Natural killer cell (primary cell): ENCODE measurements around the gene SIAH1. TPM values are rescaled to one million over a fixed set of nuclear protein-coding genes. Genes with fewer than 3 reads are reported as not detected.

Experiments used
- ATAC-seq, 3 donors: fragments of 150-1000 bp in 2 of 3; fragments of 200-7000 bp in 1 of 3; cut with Tn5 transposase; 1 replicate in 1 of 3; 2 replicates in 2 of 3; pipeline ENCODE4 v1.10.0; 2021; ENCODE audit warnings: mild to moderate bottlenecking in 2 of 3, moderate library complexity in 2 of 3
- DNase-seq, 2 donors: peaks; one replicate each; pipeline versions ENCODE4 v3.0.0 to v3.0.0-alpha.2; 2013 to 2021; ENCODE audit warnings: mixed read lengths in 1 of 2
- H3K27ac ChIP-seq: one replicate; pipeline ENCODE4 v1.5.1; 2013; ENCODE audit warnings: mild to moderate bottlenecking, low read length
- H3K27me3 ChIP-seq: one replicate; pipeline ENCODE4 v1.6.1; 2013; ENCODE audit warnings: low read length; ENCODE audit not compliant: control insufficient read depth, insufficient read depth
- H3K36me3 ChIP-seq: one replicate; pipeline ENCODE4 v1.6.1; 2013; ENCODE audit warnings: low read length; ENCODE audit not compliant: control insufficient read depth, insufficient read depth
- H3K4me1 ChIP-seq: one replicate; pipeline ENCODE4 v1.6.1; 2013; ENCODE audit warnings: low read length; ENCODE audit not compliant: control insufficient read depth, insufficient read depth
- H3K4me3 ChIP-seq: one replicate; pipeline ENCODE4 v1.5.1; 2013; ENCODE audit warnings: low read length
- H3K9me3 ChIP-seq: one replicate; pipeline ENCODE4 v1.6.1; 2013; ENCODE audit warnings: low read length; ENCODE audit not compliant: control insufficient read depth, insufficient read depth
- H3K27ac Mint-ChIP-seq, 2 donors: one replicate each; pipeline ENCODE4 v1.8.0; 2022; ENCODE audit warnings: mild to moderate bottlenecking in 2 of 2, mixed read lengths in 2 of 2, moderate library complexity in 1 of 2
- H3K27me3 Mint-ChIP-seq, 2 donors: one replicate each; pipeline ENCODE4 v1.8.0; 2022; ENCODE audit warnings: low read depth in 2 of 2, mixed read lengths in 2 of 2
- H3K36me3 Mint-ChIP-seq: one replicate; pipeline ENCODE4 v1.8.0; 2022; ENCODE audit warnings: mixed read lengths
- H3K4me1 Mint-ChIP-seq, 2 donors: one replicate each; pipeline ENCODE4 v1.8.0; 2022; ENCODE audit warnings: mixed read lengths in 2 of 2
- H3K4me3 Mint-ChIP-seq: one replicate; pipeline ENCODE4 v1.8.0; 2022; ENCODE audit warnings: mild to moderate bottlenecking, moderate library complexity, mixed read lengths
- H3K9me3 Mint-ChIP-seq, 2 donors: one replicate each; pipeline ENCODE4 v1.8.0; 2022; ENCODE audit warnings: mixed read lengths in 2 of 2
- WGBS: methylation state at CpG from one replicate; pipeline ENCODE4 v1.1.7; 2013; ENCODE audit warnings: missing lambda C conversion rate; ENCODE audit not compliant: insufficient coverage; 5-methylcytosine and 5-hydroxymethylcytosine counted together
- intact Hi-C: fragments of 100-400 bp; cut with micrococcal nuclease; formaldehyde crosslinking; loops from one replicate; pipeline ENCODE4 v1.14.2; 2022
- total RNA-seq, 4 donors: library from RNA; stranded (reverse); fragments of 120-200 nt in 1 of 4; gene quantifications; one replicate each; pipeline versions ENCODE4 v1.2.3 to v1.2.4, GENCODE V29; 2013 to 2022
- TF ChIP-seq, protein P1 (sequence below): fragments of 200-600 bp; IDR thresholded peaks from one replicate; pipeline ENCODE4 v1.8.0; 2022; ENCODE audit warnings: antibody characterized with exemption

The SIAH1 gene
- total RNA-seq, 3 donors from 2014 or later (not counting 1 experiment from before 2014, with no cell fraction given): 52.9 to 57.7 (median 55.5) TPM

GRCh38 chr16:48361540-48362144, 23.6 kb downstream of the SIAH1 start:
- Histone ChIP-seq H3K27me3 (no peaks in the 10 kb centered on the region), H3K27ac (no peak overlapping the region), H3K4me3 (no peak overlapping the region), H3K36me3 (no peaks in the 10 kb centered on the region), H3K9me3 (no peaks in the 10 kb centered on the region), H3K4me1 (peaks cover 9% of the 10 kb centered on the region)
- TF ChIP-seq, protein P1, sequence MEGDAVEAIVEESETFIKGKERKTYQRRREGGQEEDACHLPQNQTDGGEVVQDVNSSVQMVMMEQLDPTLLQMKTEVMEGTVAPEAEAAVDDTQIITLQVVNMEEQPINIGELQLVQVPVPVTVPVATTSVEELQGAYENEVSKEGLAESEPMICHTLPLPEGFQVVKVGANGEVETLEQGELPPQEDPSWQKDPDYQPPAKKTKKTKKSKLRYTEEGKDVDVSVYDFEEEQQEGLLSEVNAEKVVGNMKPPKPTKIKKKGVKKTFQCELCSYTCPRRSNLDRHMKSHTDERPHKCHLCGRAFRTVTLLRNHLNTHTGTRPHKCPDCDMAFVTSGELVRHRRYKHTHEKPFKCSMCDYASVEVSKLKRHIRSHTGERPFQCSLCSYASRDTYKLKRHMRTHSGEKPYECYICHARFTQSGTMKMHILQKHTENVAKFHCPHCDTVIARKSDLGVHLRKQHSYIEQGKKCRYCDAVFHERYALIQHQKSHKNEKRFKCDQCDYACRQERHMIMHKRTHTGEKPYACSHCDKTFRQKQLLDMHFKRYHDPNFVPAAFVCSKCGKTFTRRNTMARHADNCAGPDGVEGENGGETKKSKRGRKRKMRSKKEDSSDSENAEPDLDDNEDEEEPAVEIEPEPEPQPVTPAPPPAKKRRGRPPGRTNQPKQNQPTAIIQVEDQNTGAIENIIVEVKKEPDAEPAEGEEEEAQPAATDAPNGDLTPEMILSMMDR: no peak
- H3K4me3 Mint-ChIP-seq: no peak overlapping the region
- H3K4me1 Mint-ChIP-seq: peaks cover 15 to 20% of the 10 kb centered on the region in 2 donors
- ATAC-seq (no peak), DNase-seq (no peak)
- no peaks in the 10 kb centered on the region for H3K27me3 Mint-ChIP-seq
- intact Hi-C loops: no loop called here
- H3K27ac Mint-ChIP-seq: no peak overlapping the region
- 97% methylated on average over 12 of the region's 12 CpGs for WGBS
- no peaks in the 10 kb centered on the region for H3K9me3 Mint-ChIP-seq
- no peaks in the 10 kb centered on the region for H3K36me3 Mint-ChIP-seq

DNA sequence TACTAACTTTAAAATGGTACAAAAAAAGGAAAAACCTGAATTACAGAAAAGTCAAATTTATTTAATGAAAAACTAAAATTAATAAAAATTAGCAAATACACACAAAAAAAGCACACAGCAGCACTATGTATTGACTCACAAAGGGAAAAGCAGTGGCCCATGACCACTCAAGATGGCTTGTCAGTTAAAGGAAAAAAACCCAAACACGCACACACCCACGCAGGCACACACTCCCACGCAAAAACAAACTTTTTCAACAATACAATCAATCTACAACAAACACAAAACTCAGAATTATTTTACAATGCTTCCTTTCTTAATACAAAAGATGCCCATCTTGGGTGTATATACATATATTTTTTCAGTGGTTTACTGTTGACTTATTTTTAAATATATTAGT, 24.2 kb downstream of the SIAH1 start:
- H3K27me3 Mint-ChIP-seq: no peaks in the 10 kb centered on the region
- Histone ChIP-seq H3K36me3 (no peaks in the 10 kb centered on the region), H3K9me3 (no peaks in the 10 kb centered on the region), H3K27ac (no peak overlapping the region), H3K4me1 (peaks cover 6% of the 10 kb centered on the region), H3K27me3 (no peaks in the 10 kb centered on the region), H3K4me3 (no peak overlapping the region)
- H3K4me3 Mint-ChIP-seq: no peak overlapping the region
- H3K4me1 Mint-ChIP-seq: peaks cover 8 to 14% of the 10 kb centered on the region in 2 donors
- intact Hi-C loops: no loop called here
- H3K9me3 Mint-ChIP-seq: no peaks in the 10 kb centered on the region
- H3K36me3 Mint-ChIP-seq: no peaks in the 10 kb centered on the region
- TF ChIP-seq, protein P1: no peak
- no peak overlapping the region for H3K27ac Mint-ChIP-seq
- ATAC-seq (no peak), DNase-seq (no peak)
- no CpG with 5 or more reads among the region's 3 CpGs for WGBS

GRCh38 chr16:48359983-48360382, 25.2 kb downstream of the SIAH1 start:
- TF ChIP-seq, protein P1: no peak
- H3K27me3 ChIP-seq: no peaks in the 10 kb centered on the region
- Mint-ChIP-seq H3K4me1 (peaks cover 0 to 6% of the 10 kb centered on the region in 2 donors), H3K27ac (no peak overlapping the region), H3K9me3 (no peaks in the 10 kb centered on the region), H3K27me3 (no peaks in the 10 kb centered on the region), H3K36me3 (no peaks in the 10 kb centered on the region), H3K4me3 (no peak overlapping the region)
- intact Hi-C loops: no loop called here
- ATAC-seq (no peak), DNase-seq (no peak)
- 100% methylated on average over 2 of the region's 2 CpGs for WGBS
- no peaks in the 10 kb centered on the region for H3K9me3 ChIP-seq
- no peaks in the 10 kb centered on the region for H3K4me1 ChIP-seq
- H3K27ac ChIP-seq: no peak overlapping the region
- H3K4me3 ChIP-seq: no peak overlapping the region
- H3K36me3 ChIP-seq: peaks cover 2% of the 10 kb centered on the region

DNA sequence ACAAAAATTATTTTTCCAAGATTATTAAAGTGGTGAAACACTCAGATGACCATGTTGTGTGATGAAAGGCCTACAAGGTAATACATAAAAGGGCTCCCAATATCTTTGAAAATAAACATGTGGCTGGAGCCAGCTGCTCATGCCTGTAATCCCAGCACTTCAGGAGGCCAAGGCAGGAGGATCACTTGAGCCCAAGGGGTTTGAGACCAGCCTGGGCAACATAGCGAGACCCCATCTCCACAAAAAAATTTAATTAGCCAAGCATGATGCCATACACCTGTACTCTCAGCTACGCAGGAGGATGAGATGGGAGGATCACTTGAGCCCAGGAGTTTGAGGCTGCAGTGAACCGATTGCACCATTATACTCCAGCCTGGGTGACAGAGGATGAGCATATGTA, 26.8 kb downstream of the SIAH1 start:
- 100% methylated on average over 3 of the region's 3 CpGs for WGBS
- TF ChIP-seq, protein P1: no peak
- intact Hi-C loops: no loop called here

More for the DNA sequence above, 26.8 kb downstream of the SIAH1 start:
- Mint-ChIP-seq H3K4me3 (no peak overlapping the region), H3K4me1 (peaks cover 4 to 8% of the 10 kb centered on the region in 2 donors), H3K36me3 (no peaks in the 10 kb centered on the region), H3K27me3 (no peaks in the 10 kb centered on the region), H3K27ac (no peak overlapping the region), H3K9me3 (no peaks in the 10 kb centered on the region)
- Histone ChIP-seq H3K36me3 (peaks cover 2% of the 10 kb centered on the region), H3K9me3 (no peaks in the 10 kb centered on the region), H3K27ac (no peak overlapping the region), H3K4me3 (no peak overlapping the region), H3K27me3 (no peaks in the 10 kb centered on the region), H3K4me1 (no peaks in the 10 kb centered on the region)
- no peak for DNase-seq
- ATAC-seq: no peak
